HCT116 (cell line): Measurements from ENCODE around the gene MYLK2.

Experiments
- CTCF ChIP-seq, 3 experiments: fragments of 200-600 bp in 1 of 3; sonication (generic) in 1 of 3; IDR thresholded peaks in 2 of 3; conservative IDR thresholded peaks in 1 of 3; 2 replicates each; pipeline ENCODE4 v1.5.1; 2012 to 2017; ENCODE audit warnings: low read depth in 2 of 3, low read length in 2 of 3, antibody characterized with exemption in 1 of 3, borderline replicate concordance in 1 of 3, control low read depth in 1 of 3, mild to moderate bottlenecking in 1 of 3, mixed read lengths in 1 of 3, mixed run types in 1 of 3, moderate library complexity in 1 of 3; ENCODE audit not compliant: insufficient read depth in 1 of 3
- ELF1 ChIP-seq: IDR thresholded peaks from 2 replicates; pipeline ENCODE4 v1.6.1; 2012; ENCODE audit warnings: low read depth, borderline replicate concordance
- EZH2 ChIP-seq: fragments of 200-600 bp; sonication (generic); IDR thresholded peaks from 2 replicates; pipeline ENCODE4 v1.6.1; 2017; ENCODE audit warnings: antibody characterized with exemption, mixed run types
- POLR2A ChIP-seq: IDR thresholded peaks from 2 replicates; pipeline ENCODE4 v1.7.0; 2011; ENCODE audit warnings: borderline replicate concordance; ENCODE audit not compliant: insufficient read depth, insufficient read length; ENCODE audit errors: extremely low read depth
- RAD21 ChIP-seq: IDR thresholded peaks from 2 replicates; pipeline ENCODE4 v1.6.1; 2012; ENCODE audit warnings: low read depth, mild to moderate bottlenecking

- TF ChIP-seq RAD21 (no peak), CTCF (IDR thresholded peaks at IDR 0.05 in 2 of 3, conservative IDR thresholded peaks at IDR 0.05 in 1 of 3; ENCODE audit: borderline replicate concordance in 1 of 3, insufficient read depth in 1 of 3, low read depth in 2 of 3, low read length in 2 of 3) (no peak), POLR2A (no peak), EZH2 (no peak), ELF1 (no peak)
Observed at GRCh38 chr20:31848088-31848999, 29.2 kb downstream of the MYLK2 start.
